Omental fat pad (tissue), 4 donors: ENCODE data around the gene POSTN. TPM values are rescaled to one million over a fixed set of nuclear protein-coding genes. Genes with fewer than 3 reads are reported as not detected.

ENCODE experiments used
- ATAC-seq: fragments of 150-250 bp; one replicate; pipeline ENCODE4 v1.9.1; 2016; ENCODE audit warnings: mild to moderate bottlenecking, moderate library complexity; ENCODE audit not compliant: low FRiP score
- DNase-seq: peaks from one replicate; pipeline ENCODE4 v3.0.0-alpha.2; 2019; ENCODE audit warnings: low spot score
- CTCF ChIP-seq, 3 donors: fragments of 450-650 bp; IDR thresholded peaks; one replicate each; pipeline ENCODE4 v1.5.1; 2016 to 2017; ENCODE audit warnings: antibody characterized with exemption in 3 of 3, mild to moderate bottlenecking in 3 of 3, moderate library complexity in 2 of 3
- total RNA-seq, 4 donors: library from RNA; depleted of rRNA; stranded (reverse); fragments of >200 nt; gene quantifications; one replicate each; pipeline ENCODE4 v1.1.0, GENCODE V29; 2016

POSTN gene
- 10 to 100 TPM; 27.0 to 85.6 (median 36.6) TPM for total RNA-seq

- TF ChIP-seq CTCF (IDR thresholded peaks at IDR 0.05), result no peak
- ATAC-seq (no peak), DNase-seq (no peak)
These were observed at the start of gene POSTN for GRCh38 chr13:37598597-37598996. TSS of gene POSTN (minus strand) at chr13:37598768. CDS start at chr13:37598726, 42 bp downstream.

- TF ChIP-seq CTCF (IDR thresholded peaks at IDR 0.05), result no peak
- DNase-seq (no peak), ATAC-seq (no peak)
These were observed 48.6 kb upstream of the POSTN start for GRCh38 chr13:37647031-37647650.

- no peak for DNase-seq
- ATAC-seq, result no peak
- TF ChIP-seq CTCF (IDR thresholded peaks at IDR 0.05), result no peak
These were observed 48.0 kb upstream of the POSTN start for GRCh38 chr13:37646531-37646930.

- ATAC-seq, result no peak
- no peak for DNase-seq
- no peak for TF ChIP-seq CTCF (IDR thresholded peaks at IDR 0.05)
These were observed 46.7 kb upstream of the POSTN start for GRCh38 chr13:37645181-37645740.

GRCh38 chr13:37641391-37641790, 42.8 kb upstream of the POSTN start:
- DNase-seq (no peak), ATAC-seq (no peak)
- TF ChIP-seq CTCF (IDR thresholded peaks at IDR 0.05), result no peak

GRCh38 chr13:37640499-37640898, 41.9 kb upstream of the POSTN start:
- no peak for DNase-seq
- TF ChIP-seq CTCF (IDR thresholded peaks at IDR 0.05), result no peak
- ATAC-seq, result no peak

GRCh38 chr13:37636701-37637100, 38.1 kb upstream of the POSTN start:
- ATAC-seq, result no peak

More at GRCh38 chr13:37636701-37637100, 38.1 kb upstream of the POSTN start:
- no peak for DNase-seq
- TF ChIP-seq CTCF (IDR thresholded peaks at IDR 0.05), result no peak
